ENCODE measurements around the gene THUMPD2. TPM values are rescaled to one million over a fixed set of nuclear protein-coding genes. Genes with fewer than 3 reads are reported as not detected.
A peak's percentile ranks its signal among the peaks of the same experiment; 100 is the strongest.

Gene THUMPD2
- polyA plus RNA-seq, 1 donor (not counting 4 experiments of a cell fraction or from before 2014, with no cell fraction given) = 18.2 TPM

DNA sequence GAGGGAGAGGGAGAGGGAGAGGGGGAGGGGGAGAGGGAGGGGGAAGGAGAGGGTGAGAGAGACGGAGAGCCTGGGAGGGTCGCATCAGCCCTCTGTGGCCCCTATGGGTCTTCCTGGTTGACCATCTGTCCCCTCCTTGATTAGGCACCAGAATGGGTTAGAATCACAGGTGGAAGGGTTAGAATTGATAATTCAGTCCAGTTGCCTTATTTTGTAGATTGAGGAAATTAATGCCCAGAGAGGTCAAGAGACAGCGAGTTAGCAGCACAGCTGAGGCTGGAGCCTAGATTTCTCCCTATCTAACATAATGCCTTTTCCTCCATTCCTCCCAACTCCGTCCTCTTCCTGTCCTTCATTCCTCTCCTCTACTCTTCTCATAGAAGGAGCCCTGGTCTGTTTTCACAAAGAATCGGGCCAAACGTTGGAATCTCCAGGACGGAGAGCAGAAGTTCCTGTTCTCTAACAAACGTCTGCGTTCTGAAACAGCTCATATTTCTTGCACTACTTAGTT, 338 bp upstream of the THUMPD2 start:
- Histone ChIP-seq H3K4me3 (ENCODE audit: control insufficient read depth in 2 of 3, extremely low read depth in 1 of 3, insufficient read depth in 2 of 3, low read depth in 1 of 3, low read length in 3 of 3) (peak overlapping the region; percentile 94 to 98 (median 94)), H3K4me2 (ENCODE audit: control insufficient read depth, extremely low read depth, insufficient read depth, low read depth, low read length) (peak overlapping the region; percentile 72), H3K9me3 (ENCODE audit: control insufficient read depth, low read depth, low read length) (no peaks in the 10 kb centered on the region), H3K36me3 (ENCODE audit: control insufficient read depth in 2 of 2, extremely low read depth in 1 of 2, insufficient read depth in 2 of 2, low read length in 2 of 2) (no peaks in the 10 kb centered on the region), H3K9me1 (ENCODE audit: control insufficient read depth, extremely low read depth, insufficient read depth, low read length) (no peaks in the 10 kb centered on the region), H3K4me1 (ENCODE audit: control insufficient read depth, extremely low read depth, insufficient read depth, low read length) (peaks cover 16% of the 10 kb centered on the region), H3K27ac (ENCODE audit: control insufficient read depth, insufficient read depth, low read length) (peak overlapping the region; percentile 79), H4K20me1 (ENCODE audit: control insufficient read depth, extremely low read depth, insufficient read depth, low read length) (no peaks in the 10 kb centered on the region), H3K79me2 (ENCODE audit: control insufficient read depth, insufficient read depth, low read length) (peaks cover 46% of the 10 kb centered on the region), H2AFZ (ENCODE audit: control insufficient read depth, low read length) (peak overlapping the region; percentile 73), H3K27me3 (ENCODE audit: control insufficient read depth, extremely low read depth, insufficient read depth, low read length) (no peaks in the 10 kb centered on the region), H3K9ac (ENCODE audit: control insufficient read depth, extremely low read depth, insufficient read depth, low read length) (peak overlapping the region; percentile 90)
- TF ChIP-seq EZH2 (IDR thresholded peaks at IDR 0.05; ENCODE audit: low read length) = no peak
- TF ChIP-seq, protein P1, sequence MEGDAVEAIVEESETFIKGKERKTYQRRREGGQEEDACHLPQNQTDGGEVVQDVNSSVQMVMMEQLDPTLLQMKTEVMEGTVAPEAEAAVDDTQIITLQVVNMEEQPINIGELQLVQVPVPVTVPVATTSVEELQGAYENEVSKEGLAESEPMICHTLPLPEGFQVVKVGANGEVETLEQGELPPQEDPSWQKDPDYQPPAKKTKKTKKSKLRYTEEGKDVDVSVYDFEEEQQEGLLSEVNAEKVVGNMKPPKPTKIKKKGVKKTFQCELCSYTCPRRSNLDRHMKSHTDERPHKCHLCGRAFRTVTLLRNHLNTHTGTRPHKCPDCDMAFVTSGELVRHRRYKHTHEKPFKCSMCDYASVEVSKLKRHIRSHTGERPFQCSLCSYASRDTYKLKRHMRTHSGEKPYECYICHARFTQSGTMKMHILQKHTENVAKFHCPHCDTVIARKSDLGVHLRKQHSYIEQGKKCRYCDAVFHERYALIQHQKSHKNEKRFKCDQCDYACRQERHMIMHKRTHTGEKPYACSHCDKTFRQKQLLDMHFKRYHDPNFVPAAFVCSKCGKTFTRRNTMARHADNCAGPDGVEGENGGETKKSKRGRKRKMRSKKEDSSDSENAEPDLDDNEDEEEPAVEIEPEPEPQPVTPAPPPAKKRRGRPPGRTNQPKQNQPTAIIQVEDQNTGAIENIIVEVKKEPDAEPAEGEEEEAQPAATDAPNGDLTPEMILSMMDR (optimal IDR thresholded peaks at IDR 0.05 in 1 of 3, IDR thresholded peaks at IDR 0.05 in 1 of 3, conservative IDR thresholded peaks at IDR 0.05 in 1 of 3; ENCODE audit: extremely low read depth in 1 of 3, insufficient read depth in 2 of 3, low read length in 3 of 3) = no peak
- DNase-seq (ENCODE audit: low read depth, low spot score) (no peak), FAIRE-seq (no peak)
- dilution Hi-C loops (cut with MboI; ENCODE audit: extremely low pct_ligation_motif_present, low sequenced_read_pairs) = no loop called here

DNA sequence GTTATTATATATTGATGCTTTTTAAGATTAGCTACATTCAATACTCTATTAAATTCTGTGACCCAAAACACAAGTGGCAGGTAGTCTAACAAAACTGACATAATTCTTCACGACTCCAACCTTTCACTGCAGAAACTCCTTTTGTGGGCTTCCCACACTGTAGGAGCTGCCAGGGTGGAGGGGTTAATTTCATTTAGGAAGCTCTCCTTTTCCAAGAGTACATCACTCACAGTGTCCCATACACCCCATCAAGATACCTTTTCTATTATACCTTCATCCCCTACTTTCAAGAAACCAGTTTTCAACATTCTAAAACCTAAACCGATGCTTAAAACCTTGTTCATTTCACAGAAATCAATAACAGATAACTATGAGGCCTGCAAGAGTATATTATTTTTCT, 825 bp downstream of the THUMPD2 start:
- H3K79me2 ChIP-seq (ENCODE audit: control insufficient read depth, insufficient read depth, low read length) = peaks cover 53% of the 10 kb centered on the region
- DNase-seq (ENCODE audit: low read depth, low spot score) (no peak), FAIRE-seq (no peak)
- H3K9ac ChIP-seq (ENCODE audit: control insufficient read depth, extremely low read depth, insufficient read depth, low read length) = peak overlapping the region; percentile 90
- H3K4me2 ChIP-seq (ENCODE audit: control insufficient read depth, extremely low read depth, insufficient read depth, low read depth, low read length) = peak overlapping the region; percentile 72
- H3K27ac ChIP-seq (ENCODE audit: control insufficient read depth, insufficient read depth, low read length) = peak overlapping the region; percentile 79
- peaks cover 18% of the 10 kb centered on the region for H3K4me1 ChIP-seq (ENCODE audit: control insufficient read depth, extremely low read depth, insufficient read depth, low read length)
- dilution Hi-C loops (cut with MboI; ENCODE audit: extremely low pct_ligation_motif_present, low sequenced_read_pairs) = no loop called here
- no peak overlapping the region for H2AFZ ChIP-seq (ENCODE audit: control insufficient read depth, low read length)
- TF ChIP-seq, protein P1 (optimal IDR thresholded peaks at IDR 0.05 in 1 of 3, IDR thresholded peaks at IDR 0.05 in 1 of 3, conservative IDR thresholded peaks at IDR 0.05 in 1 of 3; ENCODE audit: extremely low read depth in 1 of 3, insufficient read depth in 2 of 3, low read length in 3 of 3) = no peak
- TF ChIP-seq EZH2 (IDR thresholded peaks at IDR 0.05; ENCODE audit: low read length) = no peak
- H3K27me3 ChIP-seq (ENCODE audit: control insufficient read depth, extremely low read depth, insufficient read depth, low read length) = no peaks in the 10 kb centered on the region
- no peaks in the 10 kb centered on the region for H4K20me1 ChIP-seq (ENCODE audit: control insufficient read depth, extremely low read depth, insufficient read depth, low read length)
- H3K9me1 ChIP-seq (ENCODE audit: control insufficient read depth, extremely low read depth, insufficient read depth, low read length) = no peaks in the 10 kb centered on the region
- no peaks in the 10 kb centered on the region for H3K9me3 ChIP-seq (ENCODE audit: control insufficient read depth, low read depth, low read length)
- H3K36me3 ChIP-seq (ENCODE audit: control insufficient read depth in 2 of 2, extremely low read depth in 1 of 2, insufficient read depth in 2 of 2, low read length in 2 of 2) = no peaks in the 10 kb centered on the region
- peak overlapping the region; percentile 94 to 98 (median 94) for H3K4me3 ChIP-seq (ENCODE audit: control insufficient read depth in 2 of 3, extremely low read depth in 1 of 3, insufficient read depth in 2 of 3, low read depth in 1 of 3, low read length in 3 of 3)

Measured in keratinocyte (primary cell).